Neutrophil (primary cell): ENCODE data around the gene BOC.

ENCODE experiments used
- H3K27ac ChIP-seq: fragments of 200-600 bp; sonication (generic); 2 replicates; pipeline ENCODE4 v1.5.1; 2016; ENCODE audit warnings: mild to moderate bottlenecking, moderate library complexity
- H3K27me3 ChIP-seq: fragments of 200-600 bp; sonication (generic); 2 replicates; pipeline ENCODE4 v1.6.0; 2016; ENCODE audit warnings: mild to moderate bottlenecking
- H3K36me3 ChIP-seq: fragments of 200-600 bp; sonication (generic); 2 replicates; pipeline ENCODE4 v1.5.1; 2017
- H3K4me1 ChIP-seq, 2 experiments: fragments of 200-600 bp in 1 of 2; sonication (generic) in 1 of 2; 1 replicate in 1 of 2; 2 replicates in 1 of 2; pipeline versions ENCODE4 v1.5.1 to v1.6.1; 2013 to 2016; ENCODE audit warnings: low read depth in 1 of 2, low read length in 1 of 2, mild to moderate bottlenecking in 1 of 2, moderate library complexity in 1 of 2; ENCODE audit not compliant: control insufficient read depth in 1 of 2, insufficient read depth in 1 of 2
- H3K4me3 ChIP-seq, 2 experiments: fragments of 200-600 bp in 1 of 2; sonication (generic) in 1 of 2; 1 replicate in 1 of 2; 2 replicates in 1 of 2; pipeline ENCODE4 v1.5.1; 2013 to 2016; ENCODE audit warnings: low read depth in 1 of 2, low read length in 1 of 2, mild to moderate bottlenecking in 1 of 2, moderate library complexity in 1 of 2
- H3K9me3 ChIP-seq: fragments of 200-600 bp; sonication (generic); 2 replicates; pipeline ENCODE4 v1.5.1; 2016
- TF ChIP-seq, protein P1 (sequence below): fragments of 200-600 bp; sonication (generic); IDR thresholded peaks from 2 replicates; pipeline ENCODE4 v1.5.1; 2016; ENCODE audit warnings: antibody characterized with exemption

The BOC gene

DNA sequence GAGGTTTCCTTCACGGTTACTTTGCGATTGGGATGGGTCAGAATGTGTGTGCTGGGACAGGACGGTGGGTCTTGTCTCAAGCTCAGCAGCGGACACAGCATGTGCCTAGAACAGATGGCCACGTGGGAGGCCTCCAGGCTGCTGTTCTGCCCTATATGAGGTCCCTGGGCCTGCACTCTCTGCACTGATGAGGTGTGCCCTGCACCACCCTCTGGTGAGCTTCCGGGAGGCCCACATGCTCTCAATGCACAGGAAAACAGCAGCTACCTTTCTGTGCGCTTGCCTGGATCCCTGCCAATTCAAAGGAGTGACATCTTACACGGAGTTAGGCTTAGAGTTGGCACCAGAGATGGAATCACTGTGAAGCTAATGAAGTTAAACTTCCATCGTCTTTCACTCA is 59.8 kb downstream of the BOC start:
- no peak overlapping the region for H3K4me3 ChIP-seq

DNA sequence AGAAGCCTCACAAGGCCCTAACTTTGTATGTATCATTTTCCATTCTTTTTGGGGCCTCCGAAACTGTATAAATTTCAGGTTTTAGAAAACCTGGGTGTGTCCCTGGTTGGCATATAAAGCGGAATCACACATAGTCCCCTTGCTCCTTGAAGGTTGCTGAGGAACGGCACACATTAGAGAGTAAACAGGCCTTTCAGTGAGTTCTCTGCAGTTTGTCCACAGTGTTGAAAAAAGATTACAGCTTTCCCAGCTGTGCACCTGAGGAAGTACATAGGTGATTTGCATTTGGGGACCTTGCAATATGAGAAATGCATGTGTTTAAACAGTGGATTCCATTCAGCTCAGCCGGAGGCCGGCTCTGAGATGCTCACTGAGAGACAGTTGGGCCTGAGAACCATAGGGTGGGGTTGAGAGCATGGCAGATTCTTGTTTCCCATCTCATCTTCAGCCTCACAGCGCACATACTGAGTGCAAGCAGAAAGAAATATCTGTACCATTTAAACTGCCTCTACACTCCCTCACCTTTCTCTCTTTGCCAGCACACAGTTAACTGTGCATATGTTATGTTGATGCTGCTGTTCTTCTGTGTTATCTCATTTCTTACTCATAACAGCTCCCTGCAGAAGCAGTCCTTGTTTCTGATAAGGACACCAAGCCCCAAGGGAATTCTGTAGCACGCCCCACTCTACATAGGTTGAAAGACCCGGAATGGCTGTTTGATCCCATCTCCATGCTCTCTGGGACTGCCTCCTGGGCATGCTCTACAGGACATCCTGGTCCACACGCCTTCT is 60.4 kb downstream of the BOC start:
- Histone ChIP-seq H3K9me3 (no peaks in the 10 kb centered on the region), H3K27me3 (no peaks in the 10 kb centered on the region), H3K36me3 (no peaks in the 10 kb centered on the region), H3K27ac (no peak overlapping the region), H3K4me1 (peaks cover 0 to 8% of the 10 kb centered on the region in 2 experiments), H3K4me3 (no peak overlapping the region)
- TF ChIP-seq, protein P1, sequence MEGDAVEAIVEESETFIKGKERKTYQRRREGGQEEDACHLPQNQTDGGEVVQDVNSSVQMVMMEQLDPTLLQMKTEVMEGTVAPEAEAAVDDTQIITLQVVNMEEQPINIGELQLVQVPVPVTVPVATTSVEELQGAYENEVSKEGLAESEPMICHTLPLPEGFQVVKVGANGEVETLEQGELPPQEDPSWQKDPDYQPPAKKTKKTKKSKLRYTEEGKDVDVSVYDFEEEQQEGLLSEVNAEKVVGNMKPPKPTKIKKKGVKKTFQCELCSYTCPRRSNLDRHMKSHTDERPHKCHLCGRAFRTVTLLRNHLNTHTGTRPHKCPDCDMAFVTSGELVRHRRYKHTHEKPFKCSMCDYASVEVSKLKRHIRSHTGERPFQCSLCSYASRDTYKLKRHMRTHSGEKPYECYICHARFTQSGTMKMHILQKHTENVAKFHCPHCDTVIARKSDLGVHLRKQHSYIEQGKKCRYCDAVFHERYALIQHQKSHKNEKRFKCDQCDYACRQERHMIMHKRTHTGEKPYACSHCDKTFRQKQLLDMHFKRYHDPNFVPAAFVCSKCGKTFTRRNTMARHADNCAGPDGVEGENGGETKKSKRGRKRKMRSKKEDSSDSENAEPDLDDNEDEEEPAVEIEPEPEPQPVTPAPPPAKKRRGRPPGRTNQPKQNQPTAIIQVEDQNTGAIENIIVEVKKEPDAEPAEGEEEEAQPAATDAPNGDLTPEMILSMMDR = no peak

More for the DNA sequence above, 59.8 kb downstream of the BOC start:
- H3K27ac ChIP-seq = no peak overlapping the region
- peaks cover 0 to 2% of the 10 kb centered on the region in 2 experiments for H3K4me1 ChIP-seq
- H3K27me3 ChIP-seq = no peaks in the 10 kb centered on the region
- TF ChIP-seq, protein P1 = no peak
- H3K9me3 ChIP-seq = no peaks in the 10 kb centered on the region
- no peaks in the 10 kb centered on the region for H3K36me3 ChIP-seq

DNA sequence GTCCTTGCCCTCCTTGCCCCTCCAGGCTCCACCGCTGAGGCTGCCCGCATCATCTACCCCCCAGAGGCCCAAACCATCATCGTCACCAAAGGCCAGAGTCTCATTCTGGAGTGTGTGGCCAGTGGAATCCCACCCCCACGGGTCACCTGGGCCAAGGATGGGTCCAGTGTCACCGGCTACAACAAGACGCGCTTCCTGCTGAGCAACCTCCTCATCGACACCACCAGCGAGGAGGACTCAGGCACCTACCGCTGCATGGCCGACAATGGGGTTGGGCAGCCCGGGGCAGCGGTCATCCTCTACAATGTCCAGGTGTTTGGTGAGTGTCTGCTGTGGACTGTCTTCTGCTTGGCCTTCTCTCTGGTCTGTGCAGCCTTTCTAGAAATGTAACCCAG is 61.0 kb downstream of the BOC start:
- no peaks in the 10 kb centered on the region for H3K9me3 ChIP-seq
- peaks cover 0 to 8% of the 10 kb centered on the region in 2 experiments for H3K4me1 ChIP-seq
- TF ChIP-seq, protein P1 = no peak
- no peak overlapping the region for H3K4me3 ChIP-seq
- H3K27ac ChIP-seq = no peak overlapping the region
- H3K27me3 ChIP-seq = no peaks in the 10 kb centered on the region
- no peaks in the 10 kb centered on the region for H3K36me3 ChIP-seq

DNA sequence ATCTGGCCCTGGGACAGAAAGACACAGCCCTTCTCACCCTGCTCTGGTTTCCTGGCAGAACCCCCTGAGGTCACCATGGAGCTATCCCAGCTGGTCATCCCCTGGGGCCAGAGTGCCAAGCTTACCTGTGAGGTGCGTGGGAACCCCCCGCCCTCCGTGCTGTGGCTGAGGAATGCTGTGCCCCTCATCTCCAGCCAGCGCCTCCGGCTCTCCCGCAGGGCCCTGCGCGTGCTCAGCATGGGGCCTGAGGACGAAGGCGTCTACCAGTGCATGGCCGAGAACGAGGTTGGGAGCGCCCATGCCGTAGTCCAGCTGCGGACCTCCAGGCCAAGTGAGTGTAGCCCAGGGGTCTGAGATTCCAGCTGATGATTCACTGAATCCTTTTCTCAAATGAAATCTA is 61.7 kb downstream of the BOC start:
- Histone ChIP-seq H3K27me3 (no peaks in the 10 kb centered on the region), H3K4me1 (peaks cover 0 to 8% of the 10 kb centered on the region in 2 experiments), H3K9me3 (no peaks in the 10 kb centered on the region), H3K27ac (no peak overlapping the region), H3K4me3 (no peak overlapping the region), H3K36me3 (no peaks in the 10 kb centered on the region)
- TF ChIP-seq, protein P1 = no peak

DNA sequence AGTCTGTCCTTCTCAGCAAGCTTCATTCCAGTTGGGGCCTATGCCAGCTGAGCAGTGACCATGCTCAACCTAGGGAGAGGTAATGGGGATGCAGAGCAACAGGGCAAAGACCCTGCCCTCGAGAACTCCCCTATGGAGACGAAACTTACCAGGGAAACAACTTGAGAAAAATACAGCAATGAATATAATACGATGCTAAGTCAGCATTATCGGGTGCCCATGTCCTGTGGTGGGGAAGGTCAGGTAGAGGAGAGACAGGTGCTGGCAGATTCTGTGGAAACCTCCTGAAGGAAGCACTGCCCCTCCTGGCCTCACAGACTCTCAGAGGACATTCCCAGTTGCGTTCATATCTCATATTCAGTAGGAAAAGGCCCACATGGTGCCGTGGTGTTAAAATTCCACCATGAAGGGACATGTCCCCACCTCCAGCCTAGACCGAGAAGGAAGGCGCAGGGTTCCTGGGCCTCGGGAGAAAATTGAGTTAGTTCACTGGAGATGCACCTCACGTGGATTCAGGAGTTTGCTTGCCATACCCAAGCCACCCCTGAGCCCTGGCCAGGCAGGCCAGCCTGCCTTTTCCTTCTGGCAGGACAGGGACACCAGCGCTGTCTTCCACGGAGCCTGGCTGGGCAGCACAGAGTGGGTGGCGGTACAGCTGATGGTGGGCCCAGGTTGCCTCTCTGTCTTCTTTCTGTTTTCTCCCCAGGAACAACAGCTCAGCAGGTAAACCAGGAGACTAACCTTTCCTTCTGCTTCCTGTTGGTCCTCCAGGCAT is 62.4 kb downstream of the BOC start:
- Histone ChIP-seq H3K27me3 (no peaks in the 10 kb centered on the region), H3K36me3 (no peaks in the 10 kb centered on the region), H3K9me3 (no peaks in the 10 kb centered on the region), H3K4me1 (peaks cover 0 to 8% of the 10 kb centered on the region in 2 experiments), H3K4me3 (no peak overlapping the region), H3K27ac (no peak overlapping the region)
- TF ChIP-seq, protein P1 = no peak
